OCI-LY7 (cell line): ENCODE data around the gene RSAD1. TPM values are rescaled to one million over a fixed set of nuclear protein-coding genes. Genes with fewer than 3 reads are reported as not detected.

Experiments used
- BruUV-seq: library from RNA; stranded (reverse); fragments of 400-500 nt; replicated peaks from 2 replicates; lab custom pipeline; 2021; lab: Mats Ljungman, UMichigan
- CTCF ChIA-PET: fragments of 300-600 bp; sonication (Branson Sonifier 250); formaldehyde crosslinking; loops from one replicate; lab custom pipeline; 2022; ENCODE audit warnings: antibody characterized with exemption; ENCODE audit not compliant: unreplicated experiment; lab: Charles Lee
- POLR2A ChIA-PET: fragments of 300-600 bp; sonication (Branson Sonifier 250); formaldehyde crosslinking; loops from one replicate; lab custom pipeline; 2022; ENCODE audit warnings: antibody characterized with exemption; lab: Charles Lee
- DNase-seq: peaks from one replicate; pipeline ENCODE4 v3.0.0-alpha.2; 2015; ENCODE audit warnings: low spot score
- H2AFZ ChIP-seq: fragments of 200-600 bp; sonication (generic), shearing (Covaris generic); 2 replicates; pipeline ENCODE4 v1.6.1; 2014; ENCODE audit warnings: mild to moderate bottlenecking, antibody characterized with exemption, low read length, moderate library complexity
- H3K27ac ChIP-seq: fragments of 200-600 bp; sonication (generic); 2 replicates; pipeline ENCODE4 v1.5.1; 2014; ENCODE audit warnings: mixed run types, low read depth, mild to moderate bottlenecking, moderate library complexity, low read length, inconsistent platforms; ENCODE audit not compliant: poor library complexity, severe bottlenecking
- H3K36me3 ChIP-seq: fragments of 200-600 bp; sonication (generic); 2 replicates; pipeline ENCODE4 v1.6.1; 2014; ENCODE audit warnings: mild to moderate bottlenecking, antibody characterized with exemption, low read length, moderate library complexity, mixed read lengths; ENCODE audit not compliant: insufficient read depth
- H3K4me1 ChIP-seq: fragments of 200-600 bp; sonication (generic); 2 replicates; pipeline ENCODE4 v1.5.1; 2014; ENCODE audit warnings: mild to moderate bottlenecking, low read length; ENCODE audit not compliant: insufficient read depth, poor library complexity, severe bottlenecking
- H3K4me2 ChIP-seq: fragments of 200-600 bp; sonication (generic); 2 replicates; pipeline ENCODE4 v1.6.1; 2014; ENCODE audit warnings: mild to moderate bottlenecking, low read length
- H3K4me3 ChIP-seq: fragments of 200-600 bp; sonication (generic); 2 replicates; pipeline ENCODE4 v1.5.1; 2014; ENCODE audit warnings: mild to moderate bottlenecking, low read depth, low read length; ENCODE audit not compliant: poor library complexity, severe bottlenecking
- H3K79me2 ChIP-seq: fragments of 200-600 bp; sonication (generic); 2 replicates; pipeline ENCODE4 v1.6.1; 2016; ENCODE audit warnings: low read depth, mild to moderate bottlenecking, low read length, moderate library complexity, mixed read lengths; ENCODE audit not compliant: insufficient read depth
- H3K9me2 ChIP-seq: fragments of 200-600 bp; sonication (generic); 2 replicates; pipeline ENCODE4 v1.6.1; 2016; ENCODE audit warnings: mild to moderate bottlenecking, low read length, mixed read lengths; ENCODE audit not compliant: insufficient read depth
- H3K9me3 ChIP-seq: fragments of 200-600 bp; sonication (generic); 2 replicates; pipeline ENCODE4 v1.6.1; 2014; ENCODE audit warnings: mild to moderate bottlenecking, mixed run types, low read length, mixed read lengths
- H4K20me1 ChIP-seq: fragments of 200-600 bp; sonication (generic); 2 replicates; pipeline ENCODE4 v1.6.1; 2014; ENCODE audit warnings: mild to moderate bottlenecking, antibody characterized with exemption, low read length, moderate library complexity, mixed read lengths; ENCODE audit not compliant: insufficient read depth
- EZH2phosphoT487 ChIP-seq: fragments of 200-600 bp; sonication (generic); IDR thresholded peaks from 2 replicates; pipeline ENCODE4 v1.6.1; 2018; ENCODE audit warnings: low read depth, borderline replicate concordance, mild to moderate bottlenecking, mixed run types, antibody characterized with exemption, low read length, moderate library complexity, mixed read lengths
- intact Hi-C: fragments of 100-400 bp; cut with micrococcal nuclease; formaldehyde crosslinking; loops from one replicate; pipeline ENCODE4 v1.10.0; 2022; ENCODE audit not compliant: unreplicated experiment
- total RNA-seq, 2 experiments: library from RNA; depleted of rRNA in 1 of 2; stranded (reverse); fragments of >200 nt in 1 of 2; shearing (Covaris generic) in 1 of 2; gene quantifications; 2 replicates each; pipeline ENCODE4 v1.2.3, GENCODE V29; 2014 to 2022
- TF ChIP-seq, protein P1 (sequence below): fragments of 200-600 bp; sonication (generic); conservative IDR thresholded peaks from 2 replicates; pipeline ENCODE4 v1.5.1; 2014; ENCODE audit warnings: mild to moderate bottlenecking, antibody characterized with exemption, low read length, moderate library complexity, mixed read lengths

RSAD1 gene
- total RNA-seq, 2 experiments from 2014 or later = 22.6 to 27.9 TPM

- POLR2A ChIA-PET = no interaction called here
- H3K4me2 ChIP-seq = no peak within 1 kb of the TSS
- H3K79me2 ChIP-seq = no peaks in the 10 kb centered on the region
- no peak within 1 kb of the TSS for H3K4me3 ChIP-seq
- H4K20me1 ChIP-seq = no peaks in the 10 kb centered on the region
- H3K36me3 ChIP-seq = no peaks in the 10 kb centered on the region
- no peaks in the 10 kb centered on the region for H3K9me2 ChIP-seq
- BruUV-seq = no TSS peak
- TF ChIP-seq EZH2phosphoT487 = no peak
- TF ChIP-seq, protein P1, sequence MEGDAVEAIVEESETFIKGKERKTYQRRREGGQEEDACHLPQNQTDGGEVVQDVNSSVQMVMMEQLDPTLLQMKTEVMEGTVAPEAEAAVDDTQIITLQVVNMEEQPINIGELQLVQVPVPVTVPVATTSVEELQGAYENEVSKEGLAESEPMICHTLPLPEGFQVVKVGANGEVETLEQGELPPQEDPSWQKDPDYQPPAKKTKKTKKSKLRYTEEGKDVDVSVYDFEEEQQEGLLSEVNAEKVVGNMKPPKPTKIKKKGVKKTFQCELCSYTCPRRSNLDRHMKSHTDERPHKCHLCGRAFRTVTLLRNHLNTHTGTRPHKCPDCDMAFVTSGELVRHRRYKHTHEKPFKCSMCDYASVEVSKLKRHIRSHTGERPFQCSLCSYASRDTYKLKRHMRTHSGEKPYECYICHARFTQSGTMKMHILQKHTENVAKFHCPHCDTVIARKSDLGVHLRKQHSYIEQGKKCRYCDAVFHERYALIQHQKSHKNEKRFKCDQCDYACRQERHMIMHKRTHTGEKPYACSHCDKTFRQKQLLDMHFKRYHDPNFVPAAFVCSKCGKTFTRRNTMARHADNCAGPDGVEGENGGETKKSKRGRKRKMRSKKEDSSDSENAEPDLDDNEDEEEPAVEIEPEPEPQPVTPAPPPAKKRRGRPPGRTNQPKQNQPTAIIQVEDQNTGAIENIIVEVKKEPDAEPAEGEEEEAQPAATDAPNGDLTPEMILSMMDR = no peak
- no peak within 1 kb of the TSS for H3K27ac ChIP-seq
- no peak within 1 kb of the TSS for H2AFZ ChIP-seq
- intact Hi-C loops = no loop called here
- H3K9me3 ChIP-seq = no peaks in the 10 kb centered on the region
- CTCF ChIA-PET = interaction anchor here (0.5 kb wide), 1 partner anchor 10 kb away, joined by 9 read pairs; no protein-coding TSS in a partner anchor
- DNase-seq = no peak
- peaks cover 3% of the 10 kb centered on the region for H3K4me1 ChIP-seq
Observed at GRCh38 chr17:50468304-50469207, 10.1 kb upstream of the RSAD1 start, which contains the start of gene CHAD. TSS of gene CHAD (minus strand) at chr17:50468880. CDS start at chr17:50468813, 67 bp downstream.

- Histone ChIP-seq H2AFZ (no peak overlapping the region), H3K9me2 (no peaks in the 10 kb centered on the region), H3K36me3 (no peaks in the 10 kb centered on the region), H3K9me3 (no peaks in the 10 kb centered on the region), H3K27ac (no peak overlapping the region), H3K4me1 (peaks cover 3% of the 10 kb centered on the region), H4K20me1 (no peaks in the 10 kb centered on the region), H3K79me2 (no peaks in the 10 kb centered on the region), H3K4me3 (no peak overlapping the region), H3K4me2 (no peak overlapping the region)
- no peak for TF ChIP-seq EZH2phosphoT487
- TF ChIP-seq, protein P1 = no peak
- no peak for DNase-seq
- no TSS peak for BruUV-seq
- ChIA-PET CTCF (interaction anchor here (1.6 kb wide), 1 partner anchor 72 kb away, joined by 4 read pairs; the partner anchor contains the start of gene LRRC59), POLR2A (no interaction called here)
- intact Hi-C loops = no loop called here
Observed at GRCh38 chr17:50469208-50469605, 9.5 kb upstream of the RSAD1 start.
